Measurements from ENCODE around the gene CPA4.

Gene CPA4

GRCh38 chr7:130352194-130353074 lies 59.5 kb downstream of the CPA4 start:
- peak overlapping the region; percentile 30 for H3K27ac ChIP-seq (ENCODE audit: low read depth, low read length)
- H3K27me3 ChIP-seq (ENCODE audit: control insufficient read depth in 1 of 2, insufficient read depth in 2 of 2, low read length in 2 of 2), result no peaks in the 10 kb centered on the region
- H3K9ac ChIP-seq (ENCODE audit: low read depth in 1 of 2, low read length in 2 of 2), result no peak overlapping the region
- H3K4me3 ChIP-seq (ENCODE audit: low read depth in 1 of 2, low read length in 2 of 2), result no peak overlapping the region
- H3K36me3 ChIP-seq (ENCODE audit: control insufficient read depth in 1 of 2, insufficient read depth in 2 of 2, low read length in 2 of 2), result no peaks in the 10 kb centered on the region
- H3K9me3 ChIP-seq (ENCODE audit: control insufficient read depth in 1 of 2, low read length in 2 of 2), result no peaks in the 10 kb centered on the region
- H3K4me1 ChIP-seq (ENCODE audit: control insufficient read depth in 1 of 2, insufficient read depth in 2 of 2, low read length in 2 of 2), result peaks cover 0 to 14% of the 10 kb centered on the region in 2 donors

GRCh38 chr7:130353196-130353595 lies 60.2 kb downstream of the CPA4 start:
- no peaks in the 10 kb centered on the region for H3K27me3 ChIP-seq (ENCODE audit: control insufficient read depth in 1 of 2, insufficient read depth in 2 of 2, low read length in 2 of 2)
- H3K4me1 ChIP-seq (ENCODE audit: control insufficient read depth in 1 of 2, insufficient read depth in 2 of 2, low read length in 2 of 2), result peaks cover 0 to 14% of the 10 kb centered on the region in 2 donors
- H3K27ac ChIP-seq (ENCODE audit: low read depth, low read length), result peak overlapping the region; percentile 20
- H3K9me3 ChIP-seq (ENCODE audit: control insufficient read depth in 1 of 2, low read length in 2 of 2), result no peaks in the 10 kb centered on the region
- H3K9ac ChIP-seq (ENCODE audit: low read depth in 1 of 2, low read length in 2 of 2), result no peak overlapping the region
- no peaks in the 10 kb centered on the region for H3K36me3 ChIP-seq (ENCODE audit: control insufficient read depth in 1 of 2, insufficient read depth in 2 of 2, low read length in 2 of 2)
- H3K4me3 ChIP-seq (ENCODE audit: low read depth in 1 of 2, low read length in 2 of 2), result no peak overlapping the region

GRCh38 chr7:130356121-130356875 lies 63.3 kb downstream of the CPA4 start:
- H3K27me3 ChIP-seq (ENCODE audit: control insufficient read depth in 1 of 2, insufficient read depth in 2 of 2, low read length in 2 of 2), result no peaks in the 10 kb centered on the region
- H3K9ac ChIP-seq (ENCODE audit: low read depth in 1 of 2, low read length in 2 of 2), result peak overlapping the region in 1 of 2 donors; percentile 12
- H3K4me1 ChIP-seq (ENCODE audit: control insufficient read depth in 1 of 2, insufficient read depth in 2 of 2, low read length in 2 of 2), result peaks cover 0 to 9% of the 10 kb centered on the region in 2 donors
- no peak overlapping the region for H3K4me3 ChIP-seq (ENCODE audit: low read depth in 1 of 2, low read length in 2 of 2)
- H3K36me3 ChIP-seq (ENCODE audit: control insufficient read depth in 1 of 2, insufficient read depth in 2 of 2, low read length in 2 of 2), result no peaks in the 10 kb centered on the region
- peak overlapping the region; percentile 65 for H3K27ac ChIP-seq (ENCODE audit: low read depth, low read length)
- H3K9me3 ChIP-seq (ENCODE audit: control insufficient read depth in 1 of 2, low read length in 2 of 2), result peaks cover 3 to 4% of the 10 kb centered on the region in 2 donors

GRCh38 chr7:130356876-130357611 lies 64.1 kb downstream of the CPA4 start:
- no peaks in the 10 kb centered on the region for H3K36me3 ChIP-seq (ENCODE audit: control insufficient read depth in 1 of 2, insufficient read depth in 2 of 2, low read length in 2 of 2)
- peak overlapping the region; percentile 64 for H3K27ac ChIP-seq (ENCODE audit: low read depth, low read length)
- H3K9me3 ChIP-seq (ENCODE audit: control insufficient read depth in 1 of 2, low read length in 2 of 2), result peaks cover 3 to 4% of the 10 kb centered on the region in 2 donors
- no peak overlapping the region for H3K4me3 ChIP-seq (ENCODE audit: low read depth in 1 of 2, low read length in 2 of 2)
- H3K27me3 ChIP-seq (ENCODE audit: control insufficient read depth in 1 of 2, insufficient read depth in 2 of 2, low read length in 2 of 2), result no peaks in the 10 kb centered on the region
- no peak overlapping the region for H3K9ac ChIP-seq (ENCODE audit: low read depth in 1 of 2, low read length in 2 of 2)
- H3K4me1 ChIP-seq (ENCODE audit: control insufficient read depth in 1 of 2, insufficient read depth in 2 of 2, low read length in 2 of 2), result peaks cover 0 to 7% of the 10 kb centered on the region in 2 donors

GRCh38 chr7:130358471-130358870 lies 65.5 kb downstream of the CPA4 start:
- H3K27ac ChIP-seq (ENCODE audit: low read depth, low read length), result no peak overlapping the region
- H3K4me3 ChIP-seq (ENCODE audit: low read depth in 1 of 2, low read length in 2 of 2), result no peak overlapping the region
- H3K9me3 ChIP-seq (ENCODE audit: control insufficient read depth in 1 of 2, low read length in 2 of 2), result peaks cover 3 to 4% of the 10 kb centered on the region in 2 donors
- no peaks in the 10 kb centered on the region for H3K36me3 ChIP-seq (ENCODE audit: control insufficient read depth in 1 of 2, insufficient read depth in 2 of 2, low read length in 2 of 2)
- no peaks in the 10 kb centered on the region for H3K27me3 ChIP-seq (ENCODE audit: control insufficient read depth in 1 of 2, insufficient read depth in 2 of 2, low read length in 2 of 2)
- peaks cover 0 to 7% of the 10 kb centered on the region in 2 donors for H3K4me1 ChIP-seq (ENCODE audit: control insufficient read depth in 1 of 2, insufficient read depth in 2 of 2, low read length in 2 of 2)
- H3K9ac ChIP-seq (ENCODE audit: low read depth in 1 of 2, low read length in 2 of 2), result no peak overlapping the region

GRCh38 chr7:130359276-130359857 lies 66.4 kb downstream of the CPA4 start:
- Histone ChIP-seq H3K4me3 (ENCODE audit: low read depth in 1 of 2, low read length in 2 of 2) (no peak overlapping the region), H3K4me1 (ENCODE audit: control insufficient read depth in 1 of 2, insufficient read depth in 2 of 2, low read length in 2 of 2) (peaks cover 0 to 7% of the 10 kb centered on the region in 2 donors), H3K27ac (ENCODE audit: low read depth, low read length) (no peak overlapping the region), H3K9ac (ENCODE audit: low read depth in 1 of 2, low read length in 2 of 2) (no peak overlapping the region), H3K27me3 (ENCODE audit: control insufficient read depth in 1 of 2, insufficient read depth in 2 of 2, low read length in 2 of 2) (no peaks in the 10 kb centered on the region), H3K36me3 (ENCODE audit: control insufficient read depth in 1 of 2, insufficient read depth in 2 of 2, low read length in 2 of 2) (no peaks in the 10 kb centered on the region), H3K9me3 (ENCODE audit: control insufficient read depth in 1 of 2, low read length in 2 of 2) (peaks cover 3 to 4% of the 10 kb centered on the region in 2 donors)

GRCh38 chr7:130360518-130360917 lies 67.6 kb downstream of the CPA4 start:
- H3K4me1 ChIP-seq (ENCODE audit: control insufficient read depth in 1 of 2, insufficient read depth in 2 of 2, low read length in 2 of 2), result peaks cover 0 to 18% of the 10 kb centered on the region in 2 donors
- H3K9me3 ChIP-seq (ENCODE audit: control insufficient read depth in 1 of 2, low read length in 2 of 2), result peaks cover 3 to 4% of the 10 kb centered on the region in 2 donors
- H3K27me3 ChIP-seq (ENCODE audit: control insufficient read depth in 1 of 2, insufficient read depth in 2 of 2, low read length in 2 of 2), result no peaks in the 10 kb centered on the region
- H3K36me3 ChIP-seq (ENCODE audit: control insufficient read depth in 1 of 2, insufficient read depth in 2 of 2, low read length in 2 of 2), result no peaks in the 10 kb centered on the region
- H3K4me3 ChIP-seq (ENCODE audit: low read depth in 1 of 2, low read length in 2 of 2), result no peak overlapping the region
- no peak overlapping the region for H3K9ac ChIP-seq (ENCODE audit: low read depth in 1 of 2, low read length in 2 of 2)
- H3K27ac ChIP-seq (ENCODE audit: low read depth, low read length), result no peak overlapping the region

- Histone ChIP-seq H3K36me3 (ENCODE audit: control insufficient read depth in 1 of 2, insufficient read depth in 2 of 2, low read length in 2 of 2) (no peaks in the 10 kb centered on the region), H3K9ac (ENCODE audit: low read depth in 1 of 2, low read length in 2 of 2) (no peak overlapping the region), H3K9me3 (ENCODE audit: control insufficient read depth in 1 of 2, low read length in 2 of 2) (peaks cover 3 to 4% of the 10 kb centered on the region in 2 donors), H3K27me3 (ENCODE audit: control insufficient read depth in 1 of 2, insufficient read depth in 2 of 2, low read length in 2 of 2) (no peaks in the 10 kb centered on the region), H3K27ac (ENCODE audit: low read depth, low read length) (no peak overlapping the region), H3K4me3 (ENCODE audit: low read depth in 1 of 2, low read length in 2 of 2) (no peak overlapping the region), H3K4me1 (ENCODE audit: control insufficient read depth in 1 of 2, insufficient read depth in 2 of 2, low read length in 2 of 2) (peaks cover 0 to 16% of the 10 kb centered on the region in 2 donors)
These were observed 68.7 kb downstream of the CPA4 start for GRCh38 chr7:130361681-130362080.

GRCh38 chr7:130362251-130362816 lies 69.4 kb downstream of the CPA4 start:
- H3K9me3 ChIP-seq (ENCODE audit: control insufficient read depth in 1 of 2, low read length in 2 of 2), result peaks cover 3 to 4% of the 10 kb centered on the region in 2 donors
- H3K4me1 ChIP-seq (ENCODE audit: control insufficient read depth in 1 of 2, insufficient read depth in 2 of 2, low read length in 2 of 2), result peaks cover 0 to 14% of the 10 kb centered on the region in 2 donors
- H3K36me3 ChIP-seq (ENCODE audit: control insufficient read depth in 1 of 2, insufficient read depth in 2 of 2, low read length in 2 of 2), result no peaks in the 10 kb centered on the region
- H3K4me3 ChIP-seq (ENCODE audit: low read depth in 1 of 2, low read length in 2 of 2), result no peak overlapping the region
- no peak overlapping the region for H3K27ac ChIP-seq (ENCODE audit: low read depth, low read length)
- no peak overlapping the region for H3K9ac ChIP-seq (ENCODE audit: low read depth in 1 of 2, low read length in 2 of 2)
- H3K27me3 ChIP-seq (ENCODE audit: control insufficient read depth in 1 of 2, insufficient read depth in 2 of 2, low read length in 2 of 2), result no peaks in the 10 kb centered on the region

Data from duodenal mucosa (tissue), 2 donors.